CD4-positive, alpha-beta T cell treated with Interleukin-6 at 100 ng/mL for 8 hours (primary cell): ENCODE measurements around the gene CBS.
"Not testable (repeated sequence)": the region's sequence is repeated elsewhere in the genome, so short reads cannot be mapped to it uniquely, and the experiment has no call there.

Experiments
- DNase-seq: peaks from one replicate; pipeline ENCODE4 v3.0.0-alpha.2; 2020; ENCODE audit warnings: mixed read lengths, low spot score

The CBS gene

GRCh38 chr21:43068065-43068464 lies 7.6 kb downstream of the CBS start:
- not testable (repeated sequence) for DNase-seq

DNA sequence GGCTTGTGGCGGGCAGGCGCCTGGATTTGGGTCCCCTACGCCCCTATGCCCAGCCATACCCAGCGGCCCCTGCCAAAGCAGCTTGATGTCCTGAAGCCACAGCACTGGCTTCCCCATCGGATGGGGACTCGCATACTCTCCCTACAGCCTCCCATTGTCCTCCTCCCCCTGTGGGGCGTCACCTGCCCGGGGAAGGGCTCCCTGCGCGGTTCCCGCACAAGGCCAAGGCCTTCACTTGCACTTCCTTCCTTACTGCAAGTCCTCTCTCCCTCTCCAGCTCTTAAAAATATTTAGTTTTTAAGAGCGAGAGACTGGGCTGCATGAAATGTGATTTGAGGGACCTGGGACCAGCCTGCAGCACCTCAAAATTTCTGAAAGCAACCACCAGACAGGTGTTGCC lies 8.9 kb downstream of the CBS start:
- not testable (repeated sequence) for DNase-seq

- DNase-seq: not testable (repeated sequence)
These were observed 9.6 kb downstream of the CBS start for GRCh38 chr21:43065991-43066390.

- not testable (repeated sequence) for DNase-seq
These were observed 11.2 kb downstream of the CBS start for GRCh38 chr21:43064265-43064917.

DNA sequence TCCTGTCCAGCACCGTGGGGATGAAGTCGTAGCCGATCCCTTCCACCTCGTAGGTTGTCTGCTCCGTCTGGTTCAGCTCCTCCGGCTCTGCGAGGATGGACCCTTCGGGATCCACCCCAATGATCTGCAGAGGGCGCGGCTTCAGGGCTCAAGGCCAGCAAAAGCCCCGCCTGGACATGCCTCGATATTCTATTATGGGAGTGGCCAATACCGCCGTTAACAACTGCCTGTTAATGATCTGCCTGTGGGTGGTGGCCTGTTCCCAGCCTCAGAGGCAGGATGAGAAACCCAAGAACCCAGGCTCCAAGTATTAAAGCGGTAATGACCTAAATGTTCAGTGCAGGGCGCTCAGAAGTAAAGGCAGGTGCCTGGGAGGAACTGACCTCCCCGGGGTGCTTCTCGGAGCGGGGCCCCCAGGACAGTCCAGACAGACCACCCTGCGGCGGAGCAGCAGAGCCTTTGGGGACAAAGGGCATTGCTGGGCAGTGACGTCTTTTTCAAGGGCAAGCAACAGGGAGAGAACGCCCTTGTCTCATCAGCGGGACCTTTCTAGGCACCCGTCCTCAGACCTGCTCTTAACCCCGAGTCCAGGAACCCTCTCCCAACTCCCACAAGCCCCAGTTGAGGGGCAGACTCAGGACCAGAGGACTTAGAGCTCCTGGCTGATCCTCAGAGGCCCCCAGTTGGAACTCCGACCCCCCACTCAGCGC lies 12.5 kb downstream of the CBS start:
- not testable (repeated sequence) for DNase-seq

- not testable (repeated sequence) for DNase-seq
These were observed 22.5 kb downstream of the CBS start for GRCh38 chr21:43053112-43053511.

DNA sequence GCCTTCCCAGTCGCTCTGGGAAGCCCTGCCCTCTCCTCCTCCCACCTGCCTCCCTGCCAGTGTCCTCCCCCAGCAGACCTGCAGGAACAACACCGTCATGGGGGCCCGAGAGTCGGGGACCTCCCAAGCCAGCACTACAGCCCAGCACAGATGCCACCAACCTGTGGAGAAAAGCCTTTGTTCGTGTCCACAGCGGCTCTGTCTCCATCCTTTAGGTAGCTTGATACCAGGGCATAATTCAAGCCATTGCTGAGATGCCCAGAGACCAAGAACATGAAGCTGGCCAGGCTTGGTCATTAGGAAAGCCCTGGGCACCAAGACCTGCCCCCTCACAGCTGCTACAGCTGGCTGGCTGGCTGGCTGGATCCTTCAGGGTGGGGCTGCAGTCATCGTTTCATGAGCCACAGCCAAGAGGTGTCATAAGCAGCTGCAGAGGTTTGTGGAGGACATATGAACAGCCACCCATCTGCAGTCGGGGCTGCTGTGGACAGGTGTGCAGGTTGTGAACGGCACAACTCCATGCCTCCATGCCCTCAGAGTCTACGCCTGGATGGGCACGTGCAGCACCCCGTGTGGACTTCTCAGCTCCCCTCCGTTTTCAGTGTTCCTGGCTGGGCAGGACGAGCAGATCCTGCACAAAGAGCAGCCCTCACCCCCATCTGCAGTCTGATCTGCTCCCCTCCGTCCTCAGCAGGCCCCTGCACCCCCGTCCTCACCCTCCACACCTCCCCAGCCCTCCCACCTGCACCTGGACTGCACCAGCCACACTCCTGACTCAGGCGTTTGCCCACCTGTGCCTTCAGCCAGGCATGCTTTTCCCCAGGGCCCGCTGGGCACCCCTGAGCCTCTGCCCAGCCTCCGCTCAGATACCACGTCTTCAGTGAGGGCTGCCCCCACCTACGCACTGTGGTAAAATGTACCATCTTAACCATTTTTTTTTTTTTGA lies 29.5 kb downstream of the CBS start:
- not testable (repeated sequence) for DNase-seq

- not testable (repeated sequence) for DNase-seq
These were observed 30.3 kb downstream of the CBS start for GRCh38 chr21:43045165-43045875.

DNA sequence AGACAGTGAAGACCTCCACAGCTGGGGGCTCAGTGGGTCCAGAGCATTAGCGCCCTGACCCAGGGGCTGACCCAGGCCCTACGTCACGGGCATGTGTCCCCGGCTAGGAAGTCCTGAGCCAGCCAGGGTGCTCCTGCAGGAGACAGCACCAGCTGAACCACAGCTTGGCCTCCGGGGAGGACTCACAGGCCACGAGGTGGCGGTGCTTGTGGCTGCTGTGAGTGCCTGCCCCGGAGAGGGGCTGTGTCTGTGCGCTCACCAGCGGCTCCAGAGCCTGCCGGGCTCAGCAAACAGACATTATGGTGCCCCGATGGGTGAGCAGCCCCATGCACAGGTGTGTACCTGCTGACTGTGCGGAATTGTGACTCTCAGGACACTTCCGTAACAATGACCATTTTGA lies 31.1 kb downstream of the CBS start:
- DNase-seq: not testable (repeated sequence)

- DNase-seq: not testable (repeated sequence)
These were observed 32.3 kb downstream of the CBS start for GRCh38 chr21:43043291-43043690.

GRCh38 chr21:43042169-43042568 lies 33.5 kb downstream of the CBS start:
- DNase-seq: not testable (repeated sequence)

- DNase-seq: not testable (repeated sequence)
These were observed 37.0 kb downstream of the CBS start for GRCh38 chr21:43038659-43039044.

DNA sequence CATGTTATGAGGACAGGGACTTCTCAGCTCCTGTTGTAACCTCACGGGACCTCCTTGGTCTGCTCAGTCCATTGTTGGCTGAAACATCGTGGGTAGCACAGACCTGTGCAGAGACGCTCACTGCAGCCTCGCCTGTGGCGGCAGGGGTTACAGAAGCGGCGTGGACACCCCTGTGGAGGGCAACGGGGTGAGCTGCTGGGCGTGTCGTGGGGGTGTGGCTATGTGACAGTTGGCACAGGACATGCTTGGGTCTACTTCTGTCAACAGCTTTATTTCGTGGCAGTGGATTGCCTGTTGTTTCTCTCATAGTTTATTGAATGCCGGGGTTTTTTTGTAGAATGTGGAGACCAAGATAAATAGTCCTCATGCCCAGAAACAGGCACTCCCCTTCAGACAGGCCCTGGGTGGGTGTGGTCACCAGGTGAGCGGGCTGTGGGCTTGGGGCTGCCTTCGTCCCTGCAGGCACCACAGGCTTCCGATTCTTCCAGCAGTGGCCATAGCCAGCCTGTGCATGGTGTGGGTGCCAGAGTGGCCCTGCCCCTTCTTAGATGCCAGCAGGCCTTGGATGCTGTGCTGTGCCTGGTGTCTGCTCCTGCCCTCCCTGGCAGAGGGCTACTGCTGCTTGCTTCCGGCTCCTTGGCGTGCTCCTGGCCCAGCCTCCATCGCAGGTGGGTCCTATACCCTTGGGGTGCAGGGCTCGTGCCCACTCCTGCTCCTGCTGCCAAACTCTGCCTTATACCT lies 37.5 kb downstream of the CBS start:
- not testable (repeated sequence) for DNase-seq

DNA sequence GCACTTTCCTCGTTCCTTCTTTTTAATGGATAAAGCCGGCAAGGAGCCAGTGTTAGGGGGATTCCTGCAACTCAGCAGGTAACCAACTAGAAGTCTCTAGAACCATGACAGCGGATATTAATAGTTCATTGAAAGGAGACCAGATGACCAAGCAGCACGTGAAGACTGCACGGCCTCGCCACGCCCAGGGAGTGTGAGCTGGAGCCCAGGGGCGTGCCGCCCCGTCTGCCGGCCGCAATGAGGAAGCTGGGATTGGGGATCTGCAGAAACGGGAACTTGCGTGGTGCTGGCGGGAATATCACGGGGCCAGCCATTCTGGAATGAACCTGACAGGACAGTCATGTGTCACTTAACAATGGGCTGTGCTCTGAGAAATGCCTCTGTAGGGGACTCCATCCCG lies 38.7 kb downstream of the CBS start:
- not testable (repeated sequence) for DNase-seq

DNA sequence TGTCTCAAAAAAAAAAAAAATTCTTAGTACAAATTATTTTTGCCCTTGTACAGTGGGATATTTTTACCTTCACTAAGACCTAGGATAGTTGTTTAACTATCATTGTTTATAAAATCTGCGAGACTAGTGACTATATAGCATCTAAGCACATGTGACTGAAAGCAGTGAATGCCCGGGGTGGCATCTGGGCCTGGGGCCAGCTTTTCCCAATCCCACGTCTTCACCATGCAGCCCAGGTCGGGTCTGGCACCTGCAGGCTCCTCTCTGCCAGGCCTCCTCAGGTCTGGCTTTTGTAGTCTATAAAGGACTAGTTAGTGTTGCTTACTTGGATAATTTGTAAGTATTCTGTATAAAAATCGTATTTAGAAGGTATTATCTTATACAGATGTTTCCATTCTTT lies 40.8 kb downstream of the CBS start:
- no peak for DNase-seq

DNA sequence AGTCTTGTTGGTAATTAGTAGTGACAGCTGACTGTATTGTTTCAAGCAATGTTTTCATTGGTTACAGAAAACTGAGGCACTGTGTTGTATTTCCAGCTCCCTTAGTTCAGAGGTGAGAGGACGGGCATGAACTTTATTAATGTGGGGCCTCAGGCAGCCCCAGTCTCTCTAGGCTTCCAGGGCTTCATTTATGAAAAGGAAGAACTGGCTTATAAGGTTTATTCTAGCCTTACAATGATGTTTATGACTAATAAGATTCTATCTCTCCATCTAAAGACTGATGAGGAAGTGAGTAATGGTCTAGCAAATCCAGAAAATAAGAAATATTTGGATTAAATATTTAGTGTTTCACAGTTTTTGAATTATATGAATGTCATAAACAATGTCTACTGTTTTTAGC lies 41.5 kb downstream of the CBS start:
- DNase-seq: no peak

DNA sequence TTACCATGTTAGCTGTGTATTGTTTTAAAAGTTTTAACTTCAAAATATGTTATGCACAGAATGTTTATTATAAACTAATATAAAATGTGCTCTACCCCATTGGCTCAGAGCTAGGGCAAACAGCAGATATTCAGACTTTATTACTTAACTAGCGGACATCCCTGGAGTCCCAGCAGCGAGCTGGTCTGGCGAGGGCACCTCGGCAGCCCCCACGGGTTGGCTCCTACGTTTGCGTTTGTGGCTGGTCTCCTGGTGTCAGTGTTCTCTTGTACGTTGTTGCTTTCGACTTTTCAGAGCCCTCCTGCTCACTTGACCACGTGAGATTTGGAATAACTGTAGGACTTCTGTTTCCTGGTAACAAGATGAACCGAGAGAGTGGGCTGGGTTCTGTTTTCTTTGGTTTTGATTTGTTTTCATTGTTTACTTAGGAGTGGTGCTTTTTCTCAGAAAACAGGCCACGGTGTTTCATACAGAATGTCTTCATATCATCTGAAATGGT lies 44.5 kb downstream of the CBS start:
- no peak for DNase-seq

- DNase-seq: no peak
These were observed 45.9 kb downstream of the CBS start for GRCh38 chr21:43029785-43030184.

- DNase-seq: no peak
These were observed 47.5 kb downstream of the CBS start for GRCh38 chr21:43027846-43028731.

DNA sequence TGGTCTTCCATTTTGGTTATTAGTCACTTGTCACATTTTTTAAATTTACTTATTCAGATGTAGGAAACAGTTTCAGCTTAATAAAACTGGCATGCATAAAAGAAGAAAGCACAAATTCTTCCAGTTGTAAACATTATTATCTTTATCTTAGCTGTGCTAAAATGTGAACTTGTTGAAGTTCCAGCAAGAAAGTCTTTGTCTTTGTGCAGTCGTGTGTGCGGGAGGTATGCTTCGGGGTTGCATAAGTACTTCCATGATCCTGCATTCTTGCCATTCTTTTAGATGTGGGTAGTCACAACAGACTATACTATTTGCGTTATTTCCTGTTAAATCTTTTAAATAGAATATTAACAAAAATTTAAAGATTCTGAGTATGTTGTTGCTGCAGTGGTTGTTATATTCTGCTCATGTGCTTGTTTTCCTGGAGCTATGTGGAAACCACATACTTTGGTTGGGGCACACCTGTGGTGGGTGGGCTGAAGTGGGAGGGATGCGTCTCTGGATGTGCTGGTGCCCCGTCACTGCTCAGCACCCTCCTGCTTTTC lies 49.9 kb downstream of the CBS start:
- no peak for DNase-seq
